Superior temporal gyrus (tissue), 1 donor: ENCODE data around the gene PPM1N.

Source experiments
- DNase-seq: peaks from one replicate; pipeline ENCODE4 v3.0.0-alpha.2; 2016; ENCODE audit errors: extremely low spot score

Gene PPM1N

DNA sequence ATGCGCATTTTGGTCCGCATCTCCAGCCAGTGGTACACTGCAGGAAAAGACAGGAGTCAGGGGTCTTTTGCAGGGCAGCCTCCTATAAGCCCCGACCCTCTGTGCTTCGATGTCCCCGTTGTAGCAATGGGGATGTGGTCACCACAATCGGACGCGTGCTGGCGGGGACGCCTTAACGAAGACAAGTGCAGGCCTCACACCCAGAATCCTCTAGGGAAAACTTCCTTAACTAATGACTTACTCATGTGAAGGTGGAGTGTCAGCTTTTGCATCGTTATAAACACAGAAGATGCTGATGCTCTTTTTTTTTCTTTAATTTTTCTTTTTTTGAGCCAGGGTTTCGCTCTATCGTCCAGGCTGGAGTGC lies 31.2 kb downstream of the PPM1N start:
- no peak for DNase-seq

GRCh38 chr19:45531349-45531748 lies 33.1 kb downstream of the PPM1N start:
- DNase-seq = no peak

GRCh38 chr19:45539459-45539858 lies 41.2 kb downstream of the PPM1N start:
- no peak for DNase-seq

- DNase-seq = no peak
Measured at GRCh38 chr19:45542234-45542668, 44.0 kb downstream of the PPM1N start.

DNA sequence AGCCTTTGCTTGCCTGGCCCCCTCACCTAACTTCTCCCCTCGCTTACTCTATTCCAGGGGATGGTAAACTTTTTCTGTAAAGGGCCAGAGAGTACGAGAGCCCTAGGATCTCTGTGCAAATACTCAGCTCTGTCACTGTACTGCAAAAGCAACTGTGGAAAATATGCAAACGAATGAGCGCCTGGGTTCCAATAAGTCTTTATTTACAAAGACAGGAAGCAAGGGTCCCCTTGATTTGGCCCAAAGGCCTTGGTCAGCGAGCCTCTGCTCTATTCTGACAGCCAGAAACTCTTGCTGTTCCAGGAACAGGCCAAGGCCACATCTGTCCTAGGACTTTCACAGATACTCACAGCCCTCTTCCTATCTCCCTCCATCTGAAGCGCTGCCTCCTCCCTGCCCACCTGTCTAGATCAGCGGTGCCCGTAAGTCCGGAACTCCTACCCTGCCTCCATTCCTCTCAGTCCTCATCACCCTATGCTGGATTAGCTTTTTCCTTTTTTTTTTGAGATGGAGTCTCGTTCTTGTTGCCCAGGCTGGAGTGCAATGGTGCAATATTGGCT lies 49.0 kb downstream of the PPM1N start:
- DNase-seq = no peak

GRCh38 chr19:45547965-45548609 lies 49.8 kb downstream of the PPM1N start:
- no peak for DNase-seq
